Thoracic aorta (tissue), 2 donors: ENCODE results near the gene PNMT. TPM values are rescaled to one million over a fixed set of nuclear protein-coding genes. Genes with fewer than 3 reads are reported as not detected.

Experiments used
- ATAC-seq: fragments of 150-250 bp; one replicate; pipeline ENCODE4 v1.8.0; 2017; ENCODE audit warnings: low read depth; ENCODE audit not compliant: insufficient number of reproducible peaks, low FRiP score
- DNase-seq: peaks from one replicate; pipeline ENCODE4 v3.0.0-alpha.2; 2020; ENCODE audit warnings: low spot score
- H3K27ac ChIP-seq, 2 donors: fragments of 200-600 bp; sonication (generic); 1 replicate in 1 of 2; 2 replicates in 1 of 2; pipeline ENCODE4 v1.5.1; 2016; ENCODE audit warnings: mild to moderate bottlenecking in 2 of 2, moderate library complexity in 2 of 2
- H3K27me3 ChIP-seq: fragments of 200-600 bp; sonication (generic); replicated peaks from 2 replicates; pipeline ENCODE4 v1.6.0; 2016; ENCODE audit warnings: mild to moderate bottlenecking; ENCODE audit not compliant: insufficient read depth
- H3K36me3 ChIP-seq: fragments of 200-600 bp; sonication (generic); one replicate; pipeline ENCODE4 v1.5.1; 2016
- H3K4me1 ChIP-seq, 2 donors: fragments of 200-600 bp; sonication (generic); 1 replicate in 1 of 2; 2 replicates in 1 of 2; pipeline versions ENCODE4 v1.5.1 to v1.6.0; 2016; ENCODE audit warnings: low read depth in 2 of 2, mild to moderate bottlenecking in 1 of 2; ENCODE audit not compliant: control insufficient read depth in 1 of 2
- H3K4me3 ChIP-seq: fragments of 200-600 bp; sonication (generic); 2 replicates; pipeline ENCODE4 v1.5.1; 2016; ENCODE audit warnings: mild to moderate bottlenecking
- H3K9me3 ChIP-seq: fragments of 200-600 bp; sonication (generic); 2 replicates; pipeline ENCODE4 v1.5.1; 2016
- total RNA-seq, 2 donors: library from RNA; depleted of rRNA; stranded (reverse); fragments of >200 nt; gene quantifications; one replicate each; pipeline versions ENCODE4 v1.1.0 to v1.2.3, GENCODE V29; 2016
- TF ChIP-seq, protein P1 (sequence below): fragments of 200-600 bp; sonication (generic); IDR thresholded peaks from one replicate; pipeline ENCODE4 v1.5.1; 2019; ENCODE audit warnings: antibody characterized with exemption

Gene PNMT
- total RNA-seq, 2 donors from 2014 or later, result 3.1 to 22.9 TPM

DNA sequence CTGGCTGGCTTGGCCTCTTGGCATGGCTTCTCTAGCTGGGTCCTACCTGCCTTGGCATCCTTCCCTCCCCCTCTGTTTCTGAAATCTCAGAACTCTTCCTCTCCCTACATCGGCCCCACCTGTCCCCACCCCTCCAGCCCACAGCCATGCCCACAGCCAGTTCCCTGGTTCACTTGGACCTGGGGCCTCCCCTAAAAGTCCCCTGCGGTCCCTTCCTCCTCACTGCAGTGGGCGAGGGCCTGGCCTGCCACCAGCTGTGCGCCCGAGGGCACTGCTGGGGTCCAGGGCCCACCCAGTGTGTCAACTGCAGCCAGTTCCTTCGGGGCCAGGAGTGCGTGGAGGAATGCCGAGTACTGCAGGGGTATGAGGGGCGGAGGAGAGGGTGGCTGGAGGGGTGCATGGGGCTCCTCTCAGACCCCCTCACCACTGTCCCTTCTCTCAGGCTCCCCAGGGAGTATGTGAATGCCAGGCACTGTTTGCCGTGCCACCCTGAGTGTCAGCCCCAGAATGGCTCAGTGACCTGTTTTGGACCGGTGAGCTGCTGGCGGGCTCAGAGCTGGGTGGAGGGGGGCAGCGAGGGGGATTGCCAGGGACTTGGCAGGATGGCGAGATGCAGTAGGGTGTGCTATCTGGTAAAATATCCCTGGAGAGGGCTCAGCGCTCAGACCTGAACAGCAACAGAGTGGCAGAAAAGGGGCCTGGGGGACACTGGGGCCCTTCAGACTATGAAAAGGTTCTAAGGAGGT lies 48.0 kb downstream of the PNMT start:
- Histone ChIP-seq H3K36me3 (peaks cover 86% of the 10 kb centered on the region), H3K4me3 (no peak overlapping the region), H3K4me1 (no peaks in the 10 kb centered on the region), H3K9me3 (no peaks in the 10 kb centered on the region), H3K27ac (peak overlapping the region in 1 of 2 donors; percentile 10), H3K27me3 (no peaks in the 10 kb centered on the region)
- TF ChIP-seq, protein P1, sequence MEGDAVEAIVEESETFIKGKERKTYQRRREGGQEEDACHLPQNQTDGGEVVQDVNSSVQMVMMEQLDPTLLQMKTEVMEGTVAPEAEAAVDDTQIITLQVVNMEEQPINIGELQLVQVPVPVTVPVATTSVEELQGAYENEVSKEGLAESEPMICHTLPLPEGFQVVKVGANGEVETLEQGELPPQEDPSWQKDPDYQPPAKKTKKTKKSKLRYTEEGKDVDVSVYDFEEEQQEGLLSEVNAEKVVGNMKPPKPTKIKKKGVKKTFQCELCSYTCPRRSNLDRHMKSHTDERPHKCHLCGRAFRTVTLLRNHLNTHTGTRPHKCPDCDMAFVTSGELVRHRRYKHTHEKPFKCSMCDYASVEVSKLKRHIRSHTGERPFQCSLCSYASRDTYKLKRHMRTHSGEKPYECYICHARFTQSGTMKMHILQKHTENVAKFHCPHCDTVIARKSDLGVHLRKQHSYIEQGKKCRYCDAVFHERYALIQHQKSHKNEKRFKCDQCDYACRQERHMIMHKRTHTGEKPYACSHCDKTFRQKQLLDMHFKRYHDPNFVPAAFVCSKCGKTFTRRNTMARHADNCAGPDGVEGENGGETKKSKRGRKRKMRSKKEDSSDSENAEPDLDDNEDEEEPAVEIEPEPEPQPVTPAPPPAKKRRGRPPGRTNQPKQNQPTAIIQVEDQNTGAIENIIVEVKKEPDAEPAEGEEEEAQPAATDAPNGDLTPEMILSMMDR, result no peak
- ATAC-seq (no peak), DNase-seq (no peak)

GRCh38 chr17:39716879-39717536 lies 48.8 kb downstream of the PNMT start:
- no peak for ATAC-seq
- Histone ChIP-seq H3K27me3 (no peaks in the 10 kb centered on the region), H3K4me3 (no peak overlapping the region), H3K27ac (peak overlapping the region in 1 of 2 donors; percentile 10), H3K9me3 (no peaks in the 10 kb centered on the region), H3K4me1 (no peaks in the 10 kb centered on the region), H3K36me3 (peaks cover 81% of the 10 kb centered on the region)
- no peak for DNase-seq
- TF ChIP-seq, protein P1, result no peak

- ATAC-seq (no peak), DNase-seq (no peak)
- H3K27ac ChIP-seq, result no peak overlapping the region
- H3K9me3 ChIP-seq, result no peaks in the 10 kb centered on the region
- TF ChIP-seq, protein P1, result no peak
- H3K4me1 ChIP-seq, result no peaks in the 10 kb centered on the region
- peaks cover 80% of the 10 kb centered on the region for H3K36me3 ChIP-seq
- H3K27me3 ChIP-seq, result no peaks in the 10 kb centered on the region
- no peak overlapping the region for H3K4me3 ChIP-seq
Observed at GRCh38 chr17:39717660-39718059, 49.4 kb downstream of the PNMT start.

- H3K27me3 ChIP-seq, result no peaks in the 10 kb centered on the region
- no peaks in the 10 kb centered on the region for H3K4me1 ChIP-seq
- ATAC-seq (no peak), DNase-seq (no peak)
- no peak overlapping the region for H3K27ac ChIP-seq
- TF ChIP-seq, protein P1, result no peak
- no peaks in the 10 kb centered on the region for H3K9me3 ChIP-seq
- H3K4me3 ChIP-seq, result no peak overlapping the region
- H3K36me3 ChIP-seq, result peaks cover 60% of the 10 kb centered on the region
Observed at GRCh38 chr17:39719563-39720355, 51.5 kb downstream of the PNMT start.

Other genes starting within 250 kb of the PNMT start
- gene MED1, start 217.2 kb upstream of the PNMT start, total RNA-seq, result 10 to 100 TPM; 18.1 to 29.0 TPM
- gene CDK12, start 207.0 kb upstream of the PNMT start, total RNA-seq, result 10 to 100 TPM; 53.7 to 54.7 TPM
- not detected for gene NEUROD2, start 60.5 kb upstream of the PNMT start, total RNA-seq
- gene PPP1R1B, start 41.5 kb upstream of the PNMT start, total RNA-seq, result 1 to 10 TPM in 1 of 2 donors, under 1 TPM in 1; 0.27 to 2.1 TPM
- gene STARD3, start 31.3 kb upstream of the PNMT start, total RNA-seq, result 10 to 100 TPM; 52.5 to 67.7 TPM
- gene TCAP, start 3.1 kb upstream of the PNMT start, total RNA-seq, result 10 to 100 TPM in 1 of 2 donors, 1 to 10 TPM in 1; 6.4 to 16.9 TPM
- 10 to 100 TPM; 19.9 to 27.2 TPM for gene PGAP3, start 19.6 kb downstream of the PNMT start, total RNA-seq
- gene ERBB2, start 31.6 kb downstream of the PNMT start, total RNA-seq, result 10 to 100 TPM; 88.1 to 94.7 TPM
- gene MIEN1, start 62.1 kb downstream of the PNMT start, total RNA-seq, result 10 to 100 TPM; 27.1 to 30.3 TPM
- 1 to 10 TPM in 1 of 2 donors, under 1 TPM in 1; 0.85 to 1.4 TPM for gene GRB7, start 69.5 kb downstream of the PNMT start, total RNA-seq
- 1 to 10 TPM; 4.8 to 5.6 TPM for gene IKZF3, start 195.9 kb downstream of the PNMT start, total RNA-seq
- gene ZPBP2, start 199.7 kb downstream of the PNMT start, total RNA-seq, result not detected